Endodermal cell (in vitro differentiated cells): Measurements from ENCODE around the gene CAMTA1. TPM values are rescaled to one million over a fixed set of nuclear protein-coding genes. Genes with fewer than 3 reads are reported as not detected.
"Not testable (repeated sequence)": the region's sequence is repeated elsewhere in the genome, so short reads cannot be mapped to it uniquely, and the experiment has no call there.

ENCODE experiments used
- DNase-seq: peaks from one replicate; pipeline ENCODE4 v3.0.0-alpha.2; 2017
- H3K27ac ChIP-seq: 2 replicates; pipeline ENCODE4 v1.5.1; 2013; ENCODE audit warnings: mild to moderate bottlenecking, low read depth, low read length, moderate library complexity
- H3K27me3 ChIP-seq: 2 replicates; pipeline ENCODE4 v1.6.1; 2013; ENCODE audit warnings: mild to moderate bottlenecking, low read length, moderate library complexity; ENCODE audit not compliant: insufficient read depth, control insufficient read depth, poor library complexity, severe bottlenecking
- H3K36me3 ChIP-seq: 2 replicates; pipeline ENCODE4 v1.7.0; 2013; ENCODE audit warnings: mild to moderate bottlenecking, low read length, moderate library complexity; ENCODE audit not compliant: control insufficient read depth, insufficient read depth
- H3K4me1 ChIP-seq: one replicate; pipeline ENCODE4 v1.7.0; 2013; ENCODE audit warnings: low read length; ENCODE audit not compliant: control insufficient read depth, insufficient read depth
- H3K4me3 ChIP-seq: 2 replicates; pipeline ENCODE4 v1.5.1; 2013; ENCODE audit warnings: mild to moderate bottlenecking, low read length, moderate library complexity
- H3K9ac ChIP-seq: 2 replicates; pipeline ENCODE4 v1.6.1; 2013; ENCODE audit warnings: mild to moderate bottlenecking, low read length, moderate library complexity; ENCODE audit not compliant: poor library complexity, severe bottlenecking; ENCODE audit errors: extremely low read depth
- H3K9me3 ChIP-seq: 2 replicates; pipeline ENCODE4 v1.6.1; 2013; ENCODE audit warnings: mild to moderate bottlenecking, low read length, moderate library complexity; ENCODE audit not compliant: control insufficient read depth
- H3K27ac Mint-ChIP-seq: 2 replicates; pipeline ENCODE4 v1.8.0; 2020; ENCODE audit warnings: mixed read lengths
- H3K27me3 Mint-ChIP-seq: 2 replicates; pipeline ENCODE4 v1.8.0; 2021; ENCODE audit warnings: mild to moderate bottlenecking, mixed read lengths; ENCODE audit not compliant: insufficient read depth
- H3K36me3 Mint-ChIP-seq: 2 replicates; pipeline ENCODE4 v1.8.0; 2020; ENCODE audit warnings: low read depth, mixed read lengths
- H3K4me1 Mint-ChIP-seq: 2 replicates; pipeline ENCODE4 v1.8.0; 2020; ENCODE audit warnings: mixed read lengths
- H3K4me3 Mint-ChIP-seq: 2 replicates; pipeline ENCODE4 v1.8.0; 2020; ENCODE audit warnings: mild to moderate bottlenecking, moderate library complexity, mixed read lengths
- H3K9me3 Mint-ChIP-seq: 2 replicates; pipeline ENCODE4 v1.8.0; 2020; ENCODE audit warnings: mild to moderate bottlenecking, mixed read lengths
- CTCF ChIP-seq: fragments of 200-600 bp; sonication (generic); conservative IDR thresholded peaks from 2 replicates; pipeline ENCODE4 v1.5.0; 2021; ENCODE audit warnings: antibody characterized with exemption, mild to moderate bottlenecking
- WGBS, 2 experiments: methylation state at CpG; one replicate each; pipeline versions ENCODE4 v1.1.5 to v1.1.7; 2013; ENCODE audit warnings: missing lambda C conversion rate in 2 of 2, mixed read lengths in 1 of 2; ENCODE audit not compliant: insufficient coverage in 1 of 2, insufficient read length in 1 of 2; 5-methylcytosine and 5-hydroxymethylcytosine counted together
- total RNA-seq, 2 donors: library from RNA; stranded (reverse); fragmentation: NEBNext Ultra II Directional in 1 of 2; extraction: Animal tissue kit (Norgen Biotek cat#: 25700) in 1 of 2; gene quantifications; 2 replicates in 1 of 2; 3 replicates in 1 of 2; pipeline ENCODE4 v1.2.1, GENCODE V29; 2021

Gene CAMTA1
- total RNA-seq, 2 donors from 2014 or later: 123 to 137 TPM

- Mint-ChIP-seq H3K27ac (no peak overlapping the region), H3K9me3 (peaks cover 36% of the 10 kb centered on the region), H3K27me3 (no peaks in the 10 kb centered on the region), H3K4me3 (no peak overlapping the region), H3K4me1 (peaks cover 2% of the 10 kb centered on the region), H3K36me3 (peaks cover 15% of the 10 kb centered on the region)
- Histone ChIP-seq H3K36me3 (no peaks in the 10 kb centered on the region), H3K4me1 (no peaks in the 10 kb centered on the region), H3K27me3 (no peaks in the 10 kb centered on the region), H3K27ac (peak overlapping the region; percentile 53), H3K9me3 (no peaks in the 10 kb centered on the region), H3K4me3 (no peak overlapping the region), H3K9ac (no peak overlapping the region)
- 87 to 94% methylated on average over 13 of the region's 13 CpGs for WGBS, 2 experiments
- DNase-seq: no peak
- TF ChIP-seq CTCF: no peak
Measured at GRCh38 chr1:6918186-6918924, 133.1 kb downstream of the CAMTA1 start.

GRCh38 chr1:6918925-6919511 lies 133.8 kb downstream of the CAMTA1 start:
- Mint-ChIP-seq H3K36me3 (peaks cover 11% of the 10 kb centered on the region), H3K27me3 (no peaks in the 10 kb centered on the region), H3K4me1 (peaks cover 2% of the 10 kb centered on the region), H3K4me3 (no peak overlapping the region), H3K9me3 (peaks cover 31% of the 10 kb centered on the region), H3K27ac (no peak overlapping the region)
- no peaks in the 10 kb centered on the region for H3K27me3 ChIP-seq
- no peaks in the 10 kb centered on the region for H3K9me3 ChIP-seq
- no peak overlapping the region for H3K9ac ChIP-seq
- H3K4me1 ChIP-seq: no peaks in the 10 kb centered on the region
- peak overlapping the region; percentile 53 for H3K27ac ChIP-seq
- no peak for TF ChIP-seq CTCF
- no peak for DNase-seq
- H3K4me3 ChIP-seq: no peak overlapping the region
- WGBS, 2 experiments: 90 to 95% methylated on average over 4 to 7 of the region's 7 CpGs
- H3K36me3 ChIP-seq: no peaks in the 10 kb centered on the region

- not testable (repeated sequence) for H3K36me3 ChIP-seq, H3K27me3 Mint-ChIP-seq, H3K4me1 Mint-ChIP-seq, H3K27ac Mint-ChIP-seq, H3K9ac ChIP-seq, H3K4me1 ChIP-seq, DNase-seq, H3K4me3 ChIP-seq, H3K9me3 ChIP-seq, H3K27ac ChIP-seq, H3K4me3 Mint-ChIP-seq, H3K27me3 ChIP-seq
- peaks cover 11% of the 10 kb centered on the region for H3K36me3 Mint-ChIP-seq
- peaks cover 31% of the 10 kb centered on the region for H3K9me3 Mint-ChIP-seq
- 90 to 95% methylated on average over 3 to 5 of the region's 5 CpGs for WGBS, 2 experiments
Measured at GRCh38 chr1:6921506-6921905, 136.3 kb downstream of the CAMTA1 start.
